ENCODE data around the gene ZNF444. TPM values are rescaled to one million over a fixed set of nuclear protein-coding genes. Genes with fewer than 3 reads are reported as not detected.

The ZNF444 gene
- total RNA-seq, 1 experiment from 2014 or later = 31.7 TPM

DNA sequence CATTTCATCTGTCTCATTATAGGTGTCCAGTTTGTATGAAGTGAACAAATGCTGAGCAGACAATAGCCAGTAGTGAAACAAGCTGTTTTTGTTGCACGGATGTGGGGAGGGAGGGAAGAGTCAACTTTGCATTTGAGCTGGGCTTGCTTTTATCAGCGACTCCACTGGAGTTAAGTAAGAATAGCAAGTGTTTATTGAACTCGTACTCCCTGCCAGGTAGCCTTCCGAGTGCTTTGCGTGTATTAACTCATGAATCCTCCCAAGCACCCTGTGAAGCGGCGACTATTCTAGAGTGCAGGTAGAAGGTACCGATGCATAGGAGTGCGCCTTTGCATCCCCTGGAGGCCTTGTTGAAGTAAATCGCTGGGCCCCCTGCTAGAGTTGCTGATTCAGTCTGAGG is 4.7 kb upstream of the ZNF444 start:
- no peaks in the 10 kb centered on the region for H3K36me3 ChIP-seq (ENCODE audit: control insufficient read depth in 1 of 2, insufficient read depth in 2 of 2, low read length in 2 of 2)
- H3K27ac ChIP-seq (ENCODE audit: low read depth, low read length) = no peak overlapping the region
- H3K4me3 ChIP-seq (replicated peaks in 1 of 2; ENCODE audit: low read depth in 1 of 2, low read length in 2 of 2) = no peak overlapping the region
- H3K9me3 ChIP-seq (ENCODE audit: control insufficient read depth in 1 of 2, insufficient read depth in 1 of 2, low read depth in 1 of 2, low read length in 2 of 2) = no peaks in the 10 kb centered on the region
- no peak for DNase-seq (ENCODE audit: low read depth, low spot score)
- H3K9ac ChIP-seq (ENCODE audit: low read length) = no peak overlapping the region
- peaks cover 9 to 16% of the 10 kb centered on the region in 2 experiments for H3K4me1 ChIP-seq (ENCODE audit: control insufficient read depth in 1 of 2, insufficient read depth in 2 of 2, low read length in 2 of 2)
- no TSS peak for BruUV-seq (replicated peaks)
- no peak overlapping the region for H2AFZ ChIP-seq (ENCODE audit: low read depth, low read length, poor library complexity, severe bottlenecking)
- TF ChIP-seq SP1 (IDR thresholded peaks at IDR 0.05; ENCODE audit: low read depth) = no peak
- no peak for TF ChIP-seq YY1 (IDR thresholded peaks at IDR 0.05; ENCODE audit: extremely low read depth, insufficient replicate concordance, low read depth, low read length)
- no peak for TF ChIP-seq EGR1 (IDR thresholded peaks at IDR 0.05; ENCODE audit: low read depth)
- no peak for TF ChIP-seq CBX3 (IDR thresholded peaks at IDR 0.05; ENCODE audit: low read depth)
- TF ChIP-seq SRF (IDR thresholded peaks at IDR 0.05; ENCODE audit: low read depth) = no peak
- TF ChIP-seq, protein P1, sequence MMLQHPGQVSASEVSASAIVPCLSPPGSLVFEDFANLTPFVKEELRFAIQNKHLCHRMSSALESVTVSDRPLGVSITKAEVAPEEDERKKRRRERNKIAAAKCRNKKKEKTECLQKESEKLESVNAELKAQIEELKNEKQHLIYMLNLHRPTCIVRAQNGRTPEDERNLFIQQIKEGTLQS (IDR thresholded peaks at IDR 0.05) = no peak
- TF ChIP-seq, protein P2, sequence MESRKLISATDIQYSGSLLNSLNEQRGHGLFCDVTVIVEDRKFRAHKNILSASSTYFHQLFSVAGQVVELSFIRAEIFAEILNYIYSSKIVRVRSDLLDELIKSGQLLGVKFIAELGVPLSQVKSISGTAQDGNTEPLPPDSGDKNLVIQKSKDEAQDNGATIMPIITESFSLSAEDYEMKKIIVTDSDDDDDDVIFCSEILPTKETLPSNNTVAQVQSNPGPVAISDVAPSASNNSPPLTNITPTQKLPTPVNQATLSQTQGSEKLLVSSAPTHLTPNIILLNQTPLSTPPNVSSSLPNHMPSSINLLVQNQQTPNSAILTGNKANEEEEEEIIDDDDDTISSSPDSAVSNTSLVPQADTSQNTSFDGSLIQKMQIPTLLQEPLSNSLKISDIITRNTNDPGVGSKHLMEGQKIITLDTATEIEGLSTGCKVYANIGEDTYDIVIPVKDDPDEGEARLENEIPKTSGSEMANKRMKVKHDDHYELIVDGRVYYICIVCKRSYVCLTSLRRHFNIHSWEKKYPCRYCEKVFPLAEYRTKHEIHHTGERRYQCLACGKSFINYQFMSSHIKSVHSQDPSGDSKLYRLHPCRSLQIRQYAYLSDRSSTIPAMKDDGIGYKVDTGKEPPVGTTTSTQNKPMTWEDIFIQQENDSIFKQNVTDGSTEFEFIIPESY (IDR thresholded peaks at IDR 0.05; ENCODE audit: extremely low read depth, insufficient replicate concordance, low read length) = no peak
- TF ChIP-seq, protein P3, sequence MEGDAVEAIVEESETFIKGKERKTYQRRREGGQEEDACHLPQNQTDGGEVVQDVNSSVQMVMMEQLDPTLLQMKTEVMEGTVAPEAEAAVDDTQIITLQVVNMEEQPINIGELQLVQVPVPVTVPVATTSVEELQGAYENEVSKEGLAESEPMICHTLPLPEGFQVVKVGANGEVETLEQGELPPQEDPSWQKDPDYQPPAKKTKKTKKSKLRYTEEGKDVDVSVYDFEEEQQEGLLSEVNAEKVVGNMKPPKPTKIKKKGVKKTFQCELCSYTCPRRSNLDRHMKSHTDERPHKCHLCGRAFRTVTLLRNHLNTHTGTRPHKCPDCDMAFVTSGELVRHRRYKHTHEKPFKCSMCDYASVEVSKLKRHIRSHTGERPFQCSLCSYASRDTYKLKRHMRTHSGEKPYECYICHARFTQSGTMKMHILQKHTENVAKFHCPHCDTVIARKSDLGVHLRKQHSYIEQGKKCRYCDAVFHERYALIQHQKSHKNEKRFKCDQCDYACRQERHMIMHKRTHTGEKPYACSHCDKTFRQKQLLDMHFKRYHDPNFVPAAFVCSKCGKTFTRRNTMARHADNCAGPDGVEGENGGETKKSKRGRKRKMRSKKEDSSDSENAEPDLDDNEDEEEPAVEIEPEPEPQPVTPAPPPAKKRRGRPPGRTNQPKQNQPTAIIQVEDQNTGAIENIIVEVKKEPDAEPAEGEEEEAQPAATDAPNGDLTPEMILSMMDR (IDR thresholded peaks at IDR 0.05 in 2 of 3, conservative IDR thresholded peaks at IDR 0.05 in 1 of 3; ENCODE audit: borderline replicate concordance in 1 of 3, insufficient read depth in 1 of 3, low read depth in 2 of 3, low read length in 2 of 3) = no peak
- no peak for TF ChIP-seq EZH2phosphoT487 (IDR thresholded peaks at IDR 0.05; ENCODE audit: borderline replicate concordance)
- no peak for TF ChIP-seq ZNF274 (IDR thresholded peaks at IDR 0.05; ENCODE audit: low read depth, low read length)
- TF ChIP-seq FOSL1 (IDR thresholded peaks at IDR 0.05; ENCODE audit: low read depth) = no peak
- no peak for TF ChIP-seq POLR2AphosphoS5 (IDR thresholded peaks at IDR 0.05; ENCODE audit: low read depth, low read length)
- no peak for TF ChIP-seq EZH2 (IDR thresholded peaks at IDR 0.05)
- TF ChIP-seq, protein P4, sequence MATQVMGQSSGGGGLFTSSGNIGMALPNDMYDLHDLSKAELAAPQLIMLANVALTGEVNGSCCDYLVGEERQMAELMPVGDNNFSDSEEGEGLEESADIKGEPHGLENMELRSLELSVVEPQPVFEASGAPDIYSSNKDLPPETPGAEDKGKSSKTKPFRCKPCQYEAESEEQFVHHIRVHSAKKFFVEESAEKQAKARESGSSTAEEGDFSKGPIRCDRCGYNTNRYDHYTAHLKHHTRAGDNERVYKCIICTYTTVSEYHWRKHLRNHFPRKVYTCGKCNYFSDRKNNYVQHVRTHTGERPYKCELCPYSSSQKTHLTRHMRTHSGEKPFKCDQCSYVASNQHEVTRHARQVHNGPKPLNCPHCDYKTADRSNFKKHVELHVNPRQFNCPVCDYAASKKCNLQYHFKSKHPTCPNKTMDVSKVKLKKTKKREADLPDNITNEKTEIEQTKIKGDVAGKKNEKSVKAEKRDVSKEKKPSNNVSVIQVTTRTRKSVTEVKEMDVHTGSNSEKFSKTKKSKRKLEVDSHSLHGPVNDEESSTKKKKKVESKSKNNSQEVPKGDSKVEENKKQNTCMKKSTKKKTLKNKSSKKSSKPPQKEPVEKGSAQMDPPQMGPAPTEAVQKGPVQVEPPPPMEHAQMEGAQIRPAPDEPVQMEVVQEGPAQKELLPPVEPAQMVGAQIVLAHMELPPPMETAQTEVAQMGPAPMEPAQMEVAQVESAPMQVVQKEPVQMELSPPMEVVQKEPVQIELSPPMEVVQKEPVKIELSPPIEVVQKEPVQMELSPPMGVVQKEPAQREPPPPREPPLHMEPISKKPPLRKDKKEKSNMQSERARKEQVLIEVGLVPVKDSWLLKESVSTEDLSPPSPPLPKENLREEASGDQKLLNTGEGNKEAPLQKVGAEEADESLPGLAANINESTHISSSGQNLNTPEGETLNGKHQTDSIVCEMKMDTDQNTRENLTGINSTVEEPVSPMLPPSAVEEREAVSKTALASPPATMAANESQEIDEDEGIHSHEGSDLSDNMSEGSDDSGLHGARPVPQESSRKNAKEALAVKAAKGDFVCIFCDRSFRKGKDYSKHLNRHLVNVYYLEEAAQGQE (IDR thresholded peaks at IDR 0.05; ENCODE audit: low read depth) = no peak
- no peak for TF ChIP-seq ZFX (IDR thresholded peaks at IDR 0.05)
- TF ChIP-seq POLR2A (IDR thresholded peaks at IDR 0.05; ENCODE audit: borderline replicate concordance, extremely low read depth, insufficient read depth, insufficient read length) = no peak
- TF ChIP-seq ELF1 (IDR thresholded peaks at IDR 0.05; ENCODE audit: borderline replicate concordance, low read depth) = no peak
- no peak for TF ChIP-seq SIN3A (IDR thresholded peaks at IDR 0.05; ENCODE audit: low read depth)
- TF ChIP-seq JUND (IDR thresholded peaks at IDR 0.05) = no peak
- TF ChIP-seq, protein P5, sequence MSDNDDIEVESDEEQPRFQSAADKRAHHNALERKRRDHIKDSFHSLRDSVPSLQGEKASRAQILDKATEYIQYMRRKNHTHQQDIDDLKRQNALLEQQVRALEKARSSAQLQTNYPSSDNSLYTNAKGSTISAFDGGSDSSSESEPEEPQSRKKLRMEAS (IDR thresholded peaks at IDR 0.05) = no peak
- CTCF ChIA-PET = no interaction called here
- no peak overlapping the region for H3K4me2 ChIP-seq (ENCODE audit: low read length)
- RAD21 ChIA-PET (ENCODE audit: low non-redundant PET in 1 of 2, low total read pairs in 2 of 2, uncharacterized antibody in 2 of 2, unreplicated experiment in 2 of 2) = no interaction called here
- no peaks in the 10 kb centered on the region for H3K79me2 ChIP-seq (ENCODE audit: insufficient read depth, low read length)
- H4K20me1 ChIP-seq (ENCODE audit: insufficient read depth) = no peaks in the 10 kb centered on the region
- H3K9me2 ChIP-seq (ENCODE audit: insufficient read depth) = no peaks in the 10 kb centered on the region
- H3K27me3 ChIP-seq (ENCODE audit: insufficient read depth, low read length) = no peaks in the 10 kb centered on the region
- no peak for ATAC-seq
- POLR2A ChIA-PET = no interaction called here
- intact Hi-C loops (cut with micrococcal nuclease) = no loop called here
